Measurements from ENCODE around the gene SPN. TPM values are rescaled to one million over a fixed set of nuclear protein-coding genes. Genes with fewer than 3 reads are reported as not detected.
"Not testable (repeated sequence)": the region's sequence is repeated elsewhere in the genome, so short reads cannot be mapped to it uniquely, and the experiment has no call there.

The SPN gene
- total RNA-seq, 1 donor from 2014 or later, result not detected

DNA sequence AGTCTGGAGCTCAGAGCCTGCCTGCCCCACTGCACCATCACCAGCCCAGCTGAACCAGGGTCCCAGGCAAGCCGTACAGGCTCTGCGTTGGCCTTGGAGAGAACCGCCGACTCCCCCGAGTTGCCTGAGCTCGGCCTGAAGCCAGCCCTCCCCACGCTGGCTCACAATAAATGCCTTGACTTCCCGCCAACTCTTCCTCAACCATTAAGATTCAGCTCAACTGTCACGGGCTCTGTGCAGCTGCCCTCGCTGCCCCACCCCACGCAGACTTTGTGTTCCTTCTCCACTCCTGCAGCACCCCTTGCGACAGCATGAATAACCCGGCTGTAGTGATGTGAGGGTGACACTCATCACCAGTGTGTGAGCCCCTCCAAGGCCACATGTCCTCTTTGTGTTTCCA, 11.1 kb downstream of the SPN start:
- no peak for DNase-seq (ENCODE audit: extremely low read depth, low read depth, low spot score)

DNA sequence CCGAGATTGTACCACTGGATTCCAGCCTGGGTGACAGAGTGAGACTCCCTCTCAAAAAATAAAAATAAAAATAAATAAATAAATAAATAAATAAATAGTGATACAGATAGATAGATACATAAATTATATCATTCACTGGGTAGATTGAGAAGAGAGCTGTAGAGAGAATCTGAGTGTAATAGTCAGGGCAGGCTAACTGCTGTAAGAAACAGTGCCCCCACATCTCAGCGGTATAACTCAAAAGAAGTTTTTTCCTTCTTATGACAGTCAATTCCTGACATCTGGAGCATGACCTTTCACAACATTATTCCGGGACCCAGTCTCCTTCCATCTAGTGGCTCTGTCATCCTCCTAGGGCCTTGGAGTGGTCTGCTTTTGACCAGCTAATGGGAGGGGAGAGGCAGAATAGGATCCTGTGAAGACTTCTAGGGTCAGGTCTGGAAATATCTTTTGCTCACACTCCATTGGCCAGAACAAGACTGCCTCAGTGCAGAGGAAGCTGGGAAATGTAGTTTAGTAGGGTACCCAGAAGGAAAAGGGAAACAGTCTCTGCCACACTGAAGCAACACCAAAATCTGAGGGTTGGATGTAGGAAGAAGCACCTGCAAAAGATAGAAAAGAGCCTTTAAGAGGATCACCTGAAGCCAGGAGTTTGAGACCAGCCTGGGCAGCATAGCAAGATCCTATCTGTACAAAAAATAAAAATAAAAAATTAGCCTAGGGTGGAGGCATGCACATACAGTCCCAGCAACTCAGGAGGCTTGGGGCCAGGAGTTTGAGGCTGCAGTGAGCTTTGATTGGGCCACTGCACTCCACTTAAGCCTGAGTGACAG, 13.0 kb downstream of the SPN start:
- no peak for DNase-seq (ENCODE audit: extremely low read depth, low read depth, low spot score)

- no peak for DNase-seq (ENCODE audit: extremely low read depth, low read depth, low spot score)
Observed at GRCh38 chr16:29676989-29677785, 14.1 kb downstream of the SPN start.

- DNase-seq (ENCODE audit: extremely low read depth, low read depth, low spot score), result no peak
Observed at GRCh38 chr16:29678691-29679267, 15.7 kb downstream of the SPN start, which contains the start of gene QPRT. TSS of gene QPRT (plus strand) at chr16:29679180. CDS start at chr16:29679198, 18 bp downstream.

- DNase-seq (ENCODE audit: extremely low read depth, low read depth, low spot score), result no peak
Observed at GRCh38 chr16:29680180-29680598, 17.1 kb downstream of the SPN start.

DNA sequence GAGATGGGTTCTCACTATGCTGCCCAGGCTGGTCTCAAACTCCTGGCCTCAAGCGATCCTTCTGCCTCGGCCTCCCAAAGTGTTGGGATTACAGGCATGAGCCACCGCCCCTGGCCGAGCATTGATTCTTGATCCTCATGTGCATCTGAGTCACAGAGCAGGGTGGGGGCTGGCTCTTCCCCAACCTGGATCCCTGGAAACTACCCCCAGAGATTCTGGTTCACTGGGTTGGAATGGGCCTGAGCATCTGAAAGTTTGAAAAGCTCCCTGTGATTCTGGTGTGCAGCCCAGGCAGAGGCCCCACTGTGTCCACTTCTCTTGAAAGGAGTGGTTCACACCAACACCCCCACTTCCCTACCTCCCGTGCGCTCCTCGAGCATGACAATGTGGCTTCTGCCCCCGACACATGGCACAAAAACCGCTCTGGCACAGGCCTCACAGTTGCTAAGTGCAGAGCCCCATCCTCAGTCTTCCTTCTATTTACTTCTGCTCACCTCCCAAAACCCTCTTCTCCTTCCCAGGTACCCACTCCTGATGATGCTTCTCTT, 20.6 kb downstream of the SPN start:
- no peak for DNase-seq (ENCODE audit: extremely low read depth, low read depth, low spot score)

DNA sequence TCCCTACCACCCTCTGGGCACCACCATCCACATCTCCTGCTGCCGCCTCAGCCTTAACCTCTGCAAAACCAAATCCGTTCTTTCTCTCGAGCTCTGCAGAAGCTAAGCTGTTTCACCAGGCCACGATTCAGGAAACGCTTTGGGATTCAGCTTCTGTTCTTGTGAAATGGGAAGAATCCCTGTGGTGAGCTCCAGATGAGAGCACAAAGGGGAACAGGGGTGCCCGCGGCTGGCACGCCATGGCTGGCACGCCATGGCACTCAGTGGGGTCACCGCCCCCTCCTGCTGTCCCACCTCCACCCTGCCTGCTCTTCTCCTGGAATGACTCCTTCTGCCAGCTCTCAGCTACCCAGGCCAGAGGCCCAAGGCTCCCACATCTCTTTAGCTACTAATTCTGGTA, 21.6 kb downstream of the SPN start:
- DNase-seq (ENCODE audit: extremely low read depth, low read depth, low spot score), result no peak

DNA sequence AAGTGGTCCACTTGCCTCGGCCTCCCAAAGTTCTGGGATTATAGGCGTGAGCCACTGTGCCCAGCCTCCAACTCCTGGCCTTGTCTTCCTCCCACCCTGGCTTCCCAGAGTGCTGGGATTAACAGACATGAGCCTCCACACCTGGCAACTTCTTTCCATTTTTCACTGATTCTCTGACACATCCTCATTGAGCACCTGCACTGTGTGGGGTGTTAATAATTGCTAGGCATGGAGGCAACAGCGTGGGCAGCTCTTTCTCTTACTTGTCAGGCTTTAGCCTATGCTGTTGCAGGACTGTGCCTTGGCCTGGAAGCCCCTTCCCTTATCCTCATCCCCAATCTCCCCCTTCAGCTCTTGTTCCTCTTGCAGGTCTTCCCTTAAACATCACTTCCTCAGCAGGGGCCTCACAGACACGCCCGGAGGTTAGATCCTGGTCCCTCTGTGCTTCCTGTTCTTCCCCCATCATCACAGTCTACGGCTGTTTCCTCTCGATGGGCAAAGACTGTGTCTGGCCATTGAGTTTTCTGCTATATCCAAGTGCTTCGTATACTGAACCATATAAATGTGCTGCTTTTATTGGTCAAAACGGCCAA, 23.8 kb downstream of the SPN start:
- no peak for DNase-seq (ENCODE audit: extremely low read depth, low read depth, low spot score)

GRCh38 chr16:29687755-29688154, 24.7 kb downstream of the SPN start:
- no peak for DNase-seq (ENCODE audit: extremely low read depth, low read depth, low spot score)

DNA sequence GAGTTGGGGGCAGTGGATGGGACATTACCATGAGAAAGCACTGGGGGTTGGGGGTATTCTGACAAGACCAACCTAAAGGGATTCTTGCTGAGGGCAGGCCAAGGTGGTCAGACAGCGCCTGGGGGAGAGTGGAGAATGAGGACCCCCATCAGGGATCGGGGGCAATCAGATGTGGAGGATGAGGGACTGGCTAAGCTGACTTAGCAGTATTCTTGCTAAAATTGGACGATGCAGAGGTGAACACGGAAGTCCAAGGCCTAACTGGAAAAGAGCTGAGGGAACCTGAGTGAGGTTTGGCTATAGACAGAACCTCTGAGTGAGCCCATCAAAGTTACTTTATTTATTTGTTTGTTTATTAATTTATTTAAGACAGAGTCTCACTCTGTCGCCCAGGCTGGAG, 25.1 kb downstream of the SPN start:
- DNase-seq (ENCODE audit: extremely low read depth, low read depth, low spot score), result no peak

- DNase-seq (ENCODE audit: extremely low read depth, low read depth, low spot score), result not testable (repeated sequence)
Observed at GRCh38 chr16:29689490-29690351, 26.7 kb downstream of the SPN start.

- not testable (repeated sequence) for DNase-seq (ENCODE audit: extremely low read depth, low read depth, low spot score)
Observed at GRCh38 chr16:29692606-29693005, 29.6 kb downstream of the SPN start.

DNA sequence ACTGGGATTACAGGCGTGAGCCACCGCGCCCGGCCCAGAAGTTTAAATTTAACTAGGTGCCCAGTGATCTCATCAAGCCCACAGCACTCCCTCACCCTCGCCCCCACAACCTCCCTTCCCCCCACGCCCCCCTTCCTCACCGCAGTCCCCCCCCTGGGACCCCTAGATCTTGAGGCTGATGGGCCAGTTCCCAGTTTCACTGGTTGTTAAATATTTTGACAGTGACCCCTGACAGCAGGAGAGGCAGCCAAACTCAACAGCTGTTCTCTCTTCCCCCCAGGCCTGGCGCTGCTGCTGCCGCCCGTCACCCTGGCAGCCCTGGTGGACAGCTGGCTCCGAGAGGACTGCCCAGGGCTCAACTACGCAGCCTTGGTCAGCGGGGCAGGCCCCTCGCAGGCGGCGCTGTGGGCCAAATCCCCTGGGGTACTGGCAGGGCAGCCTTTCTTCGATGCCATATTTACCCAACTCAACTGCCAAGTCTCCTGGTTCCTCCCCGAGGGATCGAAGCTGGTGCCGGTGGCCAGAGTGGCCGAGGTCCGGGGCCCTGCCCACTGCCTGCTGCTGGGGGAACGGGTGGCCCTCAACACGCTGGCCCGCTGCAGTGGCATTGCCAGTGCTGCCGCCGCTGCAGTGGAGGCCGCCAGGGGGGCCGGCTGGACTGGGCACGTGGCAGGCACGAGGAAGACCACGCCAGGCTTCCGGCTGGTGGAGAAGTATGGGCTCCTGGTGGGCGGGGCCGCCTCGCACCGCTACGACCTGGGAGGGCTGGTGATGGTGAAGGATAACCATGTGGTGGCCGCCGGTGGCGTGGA, 31.5 kb downstream of the SPN start:
- DNase-seq (ENCODE audit: extremely low read depth, low read depth, low spot score), result no peak

DNA sequence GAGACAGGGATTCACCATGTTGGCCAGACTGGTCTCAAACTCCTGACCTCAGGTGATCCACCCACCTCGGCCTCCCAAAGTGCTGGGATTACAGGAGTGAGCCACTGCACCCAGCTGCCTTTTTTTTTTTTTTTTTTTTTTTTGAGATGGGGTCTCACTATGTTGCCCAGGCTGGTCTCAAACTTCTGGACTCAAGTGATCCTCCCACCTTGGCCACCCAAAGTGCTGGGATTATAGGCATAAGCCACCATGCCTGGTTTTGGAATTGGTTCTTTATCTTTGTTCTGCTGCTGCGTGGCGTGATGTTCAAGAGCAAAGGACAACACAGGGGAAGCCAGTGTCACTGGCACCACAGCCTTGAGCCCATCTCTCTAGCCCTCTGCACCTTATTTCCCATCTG, 32.6 kb downstream of the SPN start:
- not testable (repeated sequence) for DNase-seq (ENCODE audit: extremely low read depth, low read depth, low spot score)

DNA sequence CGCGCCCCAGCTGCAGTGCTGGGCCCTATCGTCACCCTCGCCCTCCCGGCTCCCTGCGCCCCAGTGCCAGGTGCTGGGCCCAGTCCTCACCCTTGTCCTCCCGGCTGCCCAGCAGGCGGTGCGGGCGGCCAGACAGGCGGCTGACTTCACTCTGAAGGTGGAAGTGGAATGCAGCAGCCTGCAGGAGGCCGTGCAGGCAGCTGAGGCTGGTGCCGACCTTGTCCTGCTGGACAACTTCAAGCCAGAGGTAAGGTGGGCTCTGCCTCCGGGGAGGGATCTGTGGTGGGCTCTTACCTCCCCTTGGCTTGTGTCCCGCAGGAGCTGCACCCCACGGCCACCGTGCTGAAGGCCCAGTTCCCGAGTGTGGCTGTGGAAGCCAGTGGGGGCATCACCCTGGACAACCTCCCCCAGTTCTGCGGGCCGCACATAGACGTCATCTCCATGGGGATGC, 33.9 kb downstream of the SPN start:
- DNase-seq (ENCODE audit: extremely low read depth, low read depth, low spot score), result no peak

- no peak for DNase-seq (ENCODE audit: extremely low read depth, low read depth, low spot score)
Observed at GRCh38 chr16:29697391-29697790, 34.3 kb downstream of the SPN start.

DNA sequence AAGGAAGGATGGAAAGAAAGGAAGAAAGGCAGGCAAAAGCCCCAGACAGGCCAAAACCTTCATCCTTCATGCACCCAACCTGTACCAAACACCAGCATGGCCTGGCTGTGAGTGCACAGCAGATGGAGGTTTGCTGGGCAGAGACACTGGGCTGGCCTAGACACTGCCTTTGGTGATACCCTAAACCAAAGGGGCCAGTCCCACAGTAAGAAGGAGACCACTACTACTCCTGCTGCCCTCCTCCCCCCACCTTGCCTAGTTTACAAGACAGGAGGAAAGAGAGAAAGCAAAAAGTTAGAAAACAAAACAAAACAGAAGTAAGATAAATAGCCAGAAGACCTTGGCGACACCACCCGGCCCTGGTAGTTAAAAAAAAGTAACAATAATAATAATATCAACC, 35.0 kb downstream of the SPN start:
- DNase-seq (ENCODE audit: extremely low read depth, low read depth, low spot score), result no peak

- DNase-seq (ENCODE audit: extremely low read depth, low read depth, low spot score), result no peak
Observed at GRCh38 chr16:29698484-29699323, 35.7 kb downstream of the SPN start.
